Cortex of kidney (tissue), 1 donor: ENCODE measurements around the gene ATP2C1.
A peak's percentile ranks its signal among the peaks of the same experiment; 100 is the strongest.
"Not testable (repeated sequence)": the region's sequence is repeated elsewhere in the genome, so short reads cannot be mapped to it uniquely, and the experiment has no call there.

Experiments used
- DNase-seq: peaks from one replicate; lab custom pipeline; 2025; lab: John Stamatoyannopoulos, UW

The ATP2C1 gene, protein sequence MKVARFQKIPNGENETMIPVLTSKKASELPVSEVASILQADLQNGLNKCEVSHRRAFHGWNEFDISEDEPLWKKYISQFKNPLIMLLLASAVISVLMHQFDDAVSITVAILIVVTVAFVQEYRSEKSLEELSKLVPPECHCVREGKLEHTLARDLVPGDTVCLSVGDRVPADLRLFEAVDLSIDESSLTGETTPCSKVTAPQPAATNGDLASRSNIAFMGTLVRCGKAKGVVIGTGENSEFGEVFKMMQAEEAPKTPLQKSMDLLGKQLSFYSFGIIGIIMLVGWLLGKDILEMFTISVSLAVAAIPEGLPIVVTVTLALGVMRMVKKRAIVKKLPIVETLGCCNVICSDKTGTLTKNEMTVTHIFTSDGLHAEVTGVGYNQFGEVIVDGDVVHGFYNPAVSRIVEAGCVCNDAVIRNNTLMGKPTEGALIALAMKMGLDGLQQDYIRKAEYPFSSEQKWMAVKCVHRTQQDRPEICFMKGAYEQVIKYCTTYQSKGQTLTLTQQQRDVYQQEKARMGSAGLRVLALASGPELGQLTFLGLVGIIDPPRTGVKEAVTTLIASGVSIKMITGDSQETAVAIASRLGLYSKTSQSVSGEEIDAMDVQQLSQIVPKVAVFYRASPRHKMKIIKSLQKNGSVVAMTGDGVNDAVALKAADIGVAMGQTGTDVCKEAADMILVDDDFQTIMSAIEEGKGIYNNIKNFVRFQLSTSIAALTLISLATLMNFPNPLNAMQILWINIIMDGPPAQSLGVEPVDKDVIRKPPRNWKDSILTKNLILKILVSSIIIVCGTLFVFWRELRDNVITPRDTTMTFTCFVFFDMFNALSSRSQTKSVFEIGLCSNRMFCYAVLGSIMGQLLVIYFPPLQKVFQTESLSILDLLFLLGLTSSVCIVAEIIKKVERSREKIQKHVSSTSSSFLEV

DNA sequence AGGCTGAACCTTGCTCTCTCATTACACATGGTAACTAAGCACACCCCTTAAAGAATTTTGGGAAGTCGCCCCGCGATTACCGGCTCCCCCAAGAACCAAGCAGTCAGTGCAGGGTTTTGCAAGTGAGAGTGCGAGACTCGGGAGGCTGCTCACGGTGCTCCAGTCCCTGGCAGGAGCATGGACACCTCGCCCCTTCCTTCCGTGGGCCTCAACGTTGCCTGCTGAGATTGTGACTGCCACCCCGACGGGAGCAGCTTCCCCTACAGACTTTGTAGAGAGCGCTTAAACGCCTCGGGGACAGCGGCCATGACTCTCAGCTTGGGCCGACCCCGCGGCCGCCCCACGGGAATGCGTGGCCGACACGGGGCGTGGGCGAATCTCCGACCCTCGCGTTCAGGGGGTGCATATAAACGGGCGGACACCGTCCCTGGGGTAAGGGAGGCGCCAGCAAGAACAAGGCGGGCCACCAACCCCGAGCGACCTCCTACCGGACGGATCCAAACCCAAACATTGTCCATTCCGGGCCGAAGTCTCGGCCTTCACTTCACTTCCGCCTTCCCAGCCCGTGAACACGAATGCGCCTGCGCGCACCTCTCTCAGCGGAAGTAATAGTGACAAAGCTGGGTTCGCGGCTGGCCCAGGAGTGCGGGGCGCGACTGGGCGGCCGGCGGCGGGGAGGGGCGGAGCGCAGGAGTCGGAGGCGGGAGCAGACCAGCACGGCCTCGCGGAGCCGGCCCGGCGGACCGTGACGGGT is at the start of gene ATP2C1:
TSS of gene ATP2C1 (plus strand) at position 709 of the 754 bp plus-strand sequence. CDS start 686 bp downstream, outside the sequence.
- DNase-seq: peak; percentile 69

DNA sequence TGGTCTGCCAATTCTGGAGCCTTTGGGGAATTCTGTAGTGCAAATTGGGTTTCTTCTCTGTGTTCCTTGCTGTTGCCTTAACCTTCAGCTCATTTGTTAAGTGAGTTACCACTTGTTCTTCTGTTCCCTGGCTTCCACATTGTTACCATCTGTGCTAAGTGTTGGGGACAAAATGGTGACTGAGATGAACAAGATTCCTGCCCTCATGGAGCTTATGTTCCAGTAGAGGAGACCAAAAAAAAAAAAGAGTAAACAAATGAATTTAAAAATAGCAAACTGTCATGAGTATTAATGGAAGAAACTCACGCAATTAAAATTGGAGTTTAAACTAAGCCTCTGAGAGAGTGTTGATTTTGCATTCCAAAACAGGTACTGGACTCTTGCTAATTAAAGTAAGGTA is 49.4 kb upstream of the ATP2C1 start:
- no peak for DNase-seq

DNA sequence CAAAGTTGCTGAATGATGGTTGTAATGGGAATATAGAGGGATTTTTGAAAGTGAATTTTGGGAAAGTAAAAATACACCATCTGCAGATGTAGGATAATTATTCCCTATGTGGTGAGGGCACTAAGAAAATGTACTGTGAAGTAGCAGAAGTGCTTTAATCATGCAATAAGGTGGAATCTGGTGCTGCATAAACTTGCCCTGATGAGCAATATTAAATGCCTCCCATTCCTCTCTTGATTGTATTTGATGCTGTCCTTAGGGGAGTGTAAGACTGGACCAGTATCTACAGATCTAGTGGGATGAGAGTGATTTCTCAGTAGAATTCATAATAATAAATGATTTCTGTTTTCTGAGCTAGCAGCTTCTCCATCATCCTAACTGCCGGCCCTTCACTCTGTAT is 47.7 kb upstream of the ATP2C1 start:
- no peak for DNase-seq

DNA sequence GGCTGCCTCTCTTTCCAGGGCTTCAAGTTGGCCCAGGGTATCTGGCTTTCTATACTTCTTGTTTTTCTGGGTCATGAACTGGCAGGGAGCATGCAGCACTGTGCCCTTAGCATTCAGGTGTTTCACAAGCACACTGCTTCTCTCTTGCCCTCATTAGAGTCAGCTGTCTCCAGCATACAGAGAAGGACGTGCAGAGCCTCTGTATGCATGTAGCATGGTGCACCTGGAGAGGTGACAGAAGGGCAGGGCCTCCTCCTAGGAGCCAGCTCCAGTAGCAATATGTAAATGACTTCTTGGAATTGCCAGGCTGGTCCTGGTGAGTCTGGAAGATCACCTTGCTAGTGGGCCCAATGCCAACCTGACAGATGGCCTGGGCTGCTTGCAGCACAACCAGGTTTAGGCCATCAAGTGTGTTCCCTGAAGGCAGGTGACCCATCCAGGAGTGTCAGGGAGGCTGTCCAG is 44.8 kb upstream of the ATP2C1 start:
- DNase-seq: no peak

DNA sequence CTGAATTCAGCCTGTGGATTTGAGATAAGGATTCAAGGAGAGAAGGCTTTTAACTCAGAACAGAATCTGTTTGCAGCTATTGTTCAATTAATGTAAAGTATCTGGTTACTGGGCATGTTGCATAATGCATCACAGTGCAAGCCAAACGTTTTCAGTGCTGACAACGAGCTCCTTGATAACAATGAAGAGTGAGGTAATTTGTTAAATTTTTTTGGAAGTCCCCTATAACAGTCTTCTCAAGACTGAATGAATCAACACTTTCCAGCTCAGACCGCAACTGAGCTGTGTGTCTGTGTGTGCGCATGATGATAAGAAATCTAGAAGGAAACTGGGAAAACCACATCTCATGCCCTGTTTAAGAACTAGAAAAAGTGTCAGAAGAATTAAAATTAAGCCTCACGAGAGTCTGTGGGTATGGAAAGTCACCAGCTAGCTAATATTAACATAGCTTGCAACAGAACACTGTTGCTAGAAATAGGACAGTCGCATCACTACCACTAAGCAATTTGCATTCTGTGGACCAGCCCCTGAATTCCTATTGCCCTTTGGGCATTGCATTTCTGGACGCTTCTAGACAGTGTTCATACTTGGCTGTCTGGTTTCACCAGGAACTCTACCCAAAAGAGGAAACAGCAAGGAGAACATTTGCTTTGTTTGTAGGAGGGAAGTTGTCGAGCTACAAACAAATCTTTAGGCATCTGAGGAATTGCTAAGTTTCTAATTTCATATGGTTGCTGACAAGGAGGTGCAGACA is 43.7 kb upstream of the ATP2C1 start:
- DNase-seq: no peak

DNA sequence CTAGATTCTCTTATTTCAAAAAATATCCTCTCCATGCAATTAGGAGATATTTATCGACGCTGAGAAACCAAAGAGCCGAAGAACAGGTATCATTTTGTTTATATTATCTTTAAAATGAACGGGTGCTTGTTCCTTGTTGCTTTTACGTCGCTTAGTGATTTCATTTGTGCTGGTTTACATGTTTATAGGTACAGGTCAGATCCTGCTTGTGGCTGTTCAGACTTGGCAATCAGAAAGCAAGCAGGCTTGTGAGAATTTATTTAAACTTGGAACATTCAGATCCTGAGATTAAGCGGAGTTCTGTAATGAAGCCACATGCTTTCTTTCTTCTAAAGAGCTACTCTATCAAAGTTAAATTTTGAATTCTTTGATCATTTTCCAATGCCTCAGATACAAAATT is 43.0 kb upstream of the ATP2C1 start:
- DNase-seq: no peak

DNA sequence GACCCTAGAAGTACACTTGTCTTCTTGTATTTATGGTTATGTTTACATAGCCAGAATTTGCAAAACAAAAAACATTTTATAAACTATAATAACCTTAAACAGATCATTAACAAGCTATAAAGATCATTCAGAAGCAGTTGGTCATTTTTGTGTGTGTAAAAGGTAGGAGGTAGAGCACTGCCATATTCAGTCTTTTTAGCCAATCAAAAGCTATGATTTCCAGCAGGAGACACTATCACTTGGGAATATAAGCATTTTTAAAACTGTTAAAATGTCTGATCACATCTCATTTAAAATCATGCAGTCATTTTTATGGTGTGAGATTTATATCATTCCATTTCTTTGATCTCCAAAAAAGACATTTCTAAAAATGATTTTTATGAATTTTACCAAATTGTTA is 42.6 kb upstream of the ATP2C1 start:
- no peak for DNase-seq

DNA sequence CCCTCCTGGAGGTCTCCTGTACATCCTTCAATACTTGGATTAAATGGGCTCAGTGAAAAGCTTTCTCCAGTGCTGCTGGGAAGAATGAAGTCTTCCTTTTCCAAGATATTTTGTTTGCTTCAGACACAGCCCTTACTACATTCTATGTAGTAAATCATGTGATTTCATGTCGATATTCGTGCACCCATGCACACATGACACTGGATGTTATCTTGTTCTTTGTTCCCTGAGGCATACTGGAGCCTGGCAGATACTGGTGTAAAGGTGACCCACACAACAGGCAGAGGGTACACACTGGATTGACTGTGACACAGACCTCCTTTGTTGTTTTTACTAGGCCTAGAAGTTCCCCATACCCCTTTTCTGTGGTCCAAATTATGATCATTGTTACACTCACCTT is 40.3 kb upstream of the ATP2C1 start:
- no peak for DNase-seq

DNA sequence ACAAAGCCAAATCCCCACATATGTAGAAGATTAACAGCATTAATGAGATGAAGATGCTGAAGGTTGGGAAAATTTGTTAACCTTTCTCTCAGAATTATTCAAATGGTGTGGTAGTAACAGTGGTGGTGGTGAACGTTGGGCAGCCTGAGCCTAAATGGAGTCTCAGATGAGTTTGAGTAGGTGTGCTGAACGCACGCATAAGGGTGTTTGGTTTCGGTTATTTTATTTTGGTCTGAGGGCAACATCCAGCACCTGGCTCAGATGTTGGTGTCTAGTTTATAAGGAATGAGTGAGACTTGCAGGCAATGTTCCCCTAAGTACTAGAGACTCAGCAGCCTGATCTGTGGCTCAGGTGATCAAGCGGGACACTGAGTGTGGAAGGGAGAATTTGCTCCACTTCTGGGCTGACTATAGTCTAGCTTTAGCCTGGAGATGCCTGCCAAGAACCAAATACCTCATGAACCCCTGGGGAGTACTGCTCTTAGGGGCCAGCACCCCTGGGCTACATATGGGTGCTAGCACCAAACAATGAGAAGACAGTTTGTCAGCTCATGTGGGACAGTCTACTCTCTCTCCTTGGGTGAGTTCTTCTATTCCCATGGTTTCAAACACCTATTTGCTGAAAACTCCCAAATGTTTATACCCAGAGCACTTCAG is 39.5 kb upstream of the ATP2C1 start:
- no peak for DNase-seq

DNA sequence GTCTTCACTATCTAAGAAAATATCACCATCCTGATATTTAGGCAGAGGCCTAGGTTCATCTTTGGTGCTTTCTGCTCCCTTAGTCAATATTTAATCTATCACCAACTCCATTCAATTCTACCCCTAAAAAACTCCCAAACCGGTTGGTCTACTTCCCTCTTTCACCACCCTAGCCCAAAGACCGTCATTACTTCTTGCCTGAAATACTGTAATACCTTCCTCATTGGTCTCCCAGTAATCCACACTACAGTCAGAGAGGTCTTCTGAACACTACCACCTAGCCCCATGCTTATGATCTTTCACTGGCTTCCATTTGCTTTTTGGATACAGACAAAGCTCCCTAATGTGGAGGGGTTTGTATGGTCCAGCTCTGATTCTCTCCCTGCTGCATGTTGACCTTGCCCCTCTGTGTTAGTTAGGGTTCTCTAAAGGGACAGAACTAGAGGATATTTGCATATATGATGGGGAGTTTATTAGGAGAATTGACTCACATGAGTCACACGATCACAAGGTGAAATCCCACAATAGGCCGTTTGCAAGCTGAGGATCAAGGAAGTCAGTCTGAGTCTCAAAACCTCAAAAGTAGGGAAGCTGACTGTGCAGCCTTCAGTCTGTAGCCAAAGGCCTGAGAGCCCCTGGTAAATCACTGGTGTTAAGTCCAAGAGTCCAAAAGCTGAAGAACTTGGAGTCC is 36.4 kb upstream of the ATP2C1 start:
- DNase-seq: no peak

DNA sequence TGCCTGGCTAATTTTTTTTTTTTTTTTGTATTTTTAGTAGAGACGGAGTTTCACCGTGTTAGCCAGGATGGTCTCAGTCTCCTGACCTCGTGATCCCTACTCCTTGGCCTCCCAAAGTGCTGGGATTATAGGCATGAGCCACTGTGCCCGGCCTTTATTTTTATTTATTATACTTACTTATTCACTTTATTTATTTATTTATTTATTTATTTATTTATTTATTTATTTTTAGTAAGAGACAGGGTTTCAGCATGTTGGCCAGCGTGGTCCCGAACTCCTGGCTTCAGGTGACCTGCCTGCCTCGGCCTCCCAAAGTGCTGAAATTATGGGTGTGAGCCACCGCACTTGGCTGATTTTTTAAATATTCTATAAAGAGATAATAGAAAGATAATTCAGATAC is 31.8 kb upstream of the ATP2C1 start:
- not testable (repeated sequence) for DNase-seq

DNA sequence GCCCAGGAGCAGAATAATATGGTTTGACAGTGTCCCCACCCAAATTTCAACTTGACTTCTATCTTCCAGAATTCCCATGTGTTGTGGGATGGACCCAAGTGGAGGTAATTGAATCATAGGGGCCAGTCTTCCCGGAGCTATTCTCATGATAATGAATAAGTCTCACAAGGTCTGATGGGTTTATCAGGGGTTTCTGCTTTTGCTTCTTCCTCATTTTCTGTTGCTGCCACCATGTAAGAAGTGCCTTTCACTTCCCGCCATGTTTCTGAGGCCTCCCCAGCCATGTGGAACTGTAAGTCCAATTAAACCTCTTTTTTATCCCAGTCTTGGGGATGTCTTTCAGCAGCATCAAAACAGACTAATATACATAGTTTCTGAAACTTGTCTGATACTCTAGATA is 28.4 kb upstream of the ATP2C1 start:
- DNase-seq: no peak

DNA sequence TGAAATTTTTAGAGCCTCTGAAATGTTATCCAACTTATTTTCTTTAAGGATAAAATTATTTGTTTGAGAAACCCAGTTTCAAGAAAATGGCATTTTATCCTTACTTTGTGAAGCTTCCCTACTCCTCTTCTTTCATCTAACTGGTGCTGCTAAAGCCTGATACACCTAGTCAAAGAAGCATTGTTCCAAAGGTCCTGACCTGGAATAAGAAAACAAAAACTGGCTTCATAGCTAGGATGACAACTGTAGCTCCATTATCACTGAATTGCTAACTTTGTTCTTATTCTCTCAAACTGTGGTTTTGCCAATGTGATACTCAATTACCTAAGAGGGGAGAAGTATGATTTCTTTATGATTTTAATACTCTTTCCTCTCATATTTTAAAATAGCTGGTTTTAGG is 27.6 kb upstream of the ATP2C1 start:
- DNase-seq: no peak

DNA sequence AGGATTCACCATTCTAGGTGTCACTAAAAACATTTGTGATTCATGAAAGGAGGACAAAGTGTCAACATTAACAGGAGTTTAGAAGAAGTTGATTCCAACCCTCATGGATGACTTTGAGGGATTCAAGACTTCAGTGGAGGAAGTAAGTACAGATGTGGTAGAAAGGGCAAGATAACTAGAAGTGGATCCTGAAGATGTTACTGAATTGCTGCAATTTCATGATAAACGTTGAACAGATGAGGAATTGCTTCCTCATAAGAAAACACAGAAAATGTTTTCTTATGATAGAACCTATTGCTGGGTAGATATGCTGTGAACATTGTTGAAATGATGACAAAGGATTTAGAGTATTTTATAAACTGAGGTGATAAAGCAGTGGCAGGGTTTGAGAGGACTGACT is 23.5 kb upstream of the ATP2C1 start:
- no peak for DNase-seq

DNA sequence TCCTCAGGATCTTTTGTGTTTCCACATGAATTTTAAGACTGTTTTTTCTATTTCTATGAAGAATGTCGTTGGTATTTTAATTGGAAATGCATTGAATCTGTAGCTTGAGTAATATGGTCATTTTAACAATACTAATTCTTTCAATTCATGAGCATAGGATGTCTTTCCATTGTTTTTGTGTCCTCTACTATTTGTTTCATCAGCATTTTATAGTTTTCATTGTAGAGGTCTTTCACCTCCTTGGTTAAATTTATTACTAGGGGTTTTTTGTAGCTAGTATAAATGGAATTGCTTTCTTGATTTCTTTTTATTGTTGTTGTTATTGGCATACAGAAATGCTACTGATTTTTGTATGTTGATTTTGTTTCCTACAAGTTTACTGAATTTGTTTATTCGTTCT is 17.3 kb upstream of the ATP2C1 start:
- DNase-seq: no peak

DNA sequence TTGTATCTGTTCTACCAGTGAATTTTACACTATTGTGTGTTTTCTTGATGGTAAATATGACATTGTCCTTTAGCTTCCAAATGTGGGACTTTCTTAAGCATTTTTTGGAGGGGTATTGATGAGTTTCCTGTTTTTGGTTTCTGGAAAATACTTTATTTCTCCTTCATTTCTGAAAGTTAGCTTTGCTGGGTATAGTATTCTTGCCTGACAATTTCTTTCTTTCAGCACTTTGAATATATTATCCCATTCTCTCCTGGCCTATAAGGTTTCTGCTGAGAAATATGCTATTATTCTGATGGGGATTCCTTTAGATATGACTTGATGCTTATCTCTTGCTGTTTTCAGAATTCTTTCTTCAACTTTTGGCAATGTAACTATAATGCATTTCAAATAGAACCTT is 15.4 kb upstream of the ATP2C1 start:
- no peak for DNase-seq

DNA sequence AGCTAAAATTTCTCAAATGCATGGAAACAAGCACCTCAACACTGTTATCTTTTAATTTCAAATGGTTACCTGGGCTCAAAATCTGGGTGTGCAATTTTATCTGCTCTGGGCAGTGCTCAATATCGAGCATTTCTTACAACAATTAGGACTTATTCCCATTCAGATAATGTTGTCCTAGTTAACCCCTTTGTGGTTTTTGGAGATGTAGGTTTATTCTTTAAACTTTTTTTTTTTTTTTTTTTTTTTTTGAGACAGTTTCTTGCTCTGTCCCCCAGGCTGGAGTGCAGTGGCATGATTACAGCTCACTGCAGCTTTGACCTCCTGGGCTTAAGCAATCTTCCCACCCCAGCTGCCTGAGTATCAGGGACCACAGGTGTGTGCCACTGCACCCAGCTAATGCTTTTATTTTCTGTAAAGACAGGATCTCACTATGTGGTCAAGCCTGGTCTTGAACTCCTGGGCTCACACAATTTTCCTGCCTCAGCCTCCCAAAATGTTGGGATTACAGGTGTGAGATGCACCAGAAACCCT is 4.4 kb upstream of the ATP2C1 start:
- DNase-seq: no peak

DNA sequence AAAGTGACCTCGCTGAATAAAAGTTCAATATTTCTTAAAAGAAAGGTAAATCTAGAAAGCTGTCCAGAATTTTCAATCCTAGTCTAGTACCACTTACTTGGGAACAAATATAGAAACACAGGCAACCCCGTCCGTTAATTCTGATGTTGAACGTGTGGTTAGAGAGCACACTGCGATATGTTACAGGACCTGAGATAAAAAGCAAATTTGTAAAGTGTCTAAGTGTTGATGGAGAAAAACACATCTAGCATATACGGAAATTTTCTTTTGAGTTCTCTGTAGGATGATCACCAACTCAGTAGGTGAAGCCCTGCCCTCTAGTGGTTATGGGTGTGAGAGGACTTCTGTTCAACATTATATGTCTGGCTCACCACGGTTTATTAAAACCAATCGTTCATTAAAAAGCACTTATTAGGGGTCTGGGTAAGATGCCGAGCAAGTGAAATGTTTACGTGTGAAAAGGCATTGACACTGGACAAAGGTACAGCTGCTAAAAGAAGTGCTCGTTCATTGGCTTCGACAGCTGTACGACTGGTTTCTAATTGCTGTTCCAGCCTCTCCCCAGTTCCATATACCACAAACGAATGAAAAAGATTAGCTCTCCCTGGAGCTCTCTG is 1.0 kb upstream of the ATP2C1 start:
- no peak for DNase-seq

DNA sequence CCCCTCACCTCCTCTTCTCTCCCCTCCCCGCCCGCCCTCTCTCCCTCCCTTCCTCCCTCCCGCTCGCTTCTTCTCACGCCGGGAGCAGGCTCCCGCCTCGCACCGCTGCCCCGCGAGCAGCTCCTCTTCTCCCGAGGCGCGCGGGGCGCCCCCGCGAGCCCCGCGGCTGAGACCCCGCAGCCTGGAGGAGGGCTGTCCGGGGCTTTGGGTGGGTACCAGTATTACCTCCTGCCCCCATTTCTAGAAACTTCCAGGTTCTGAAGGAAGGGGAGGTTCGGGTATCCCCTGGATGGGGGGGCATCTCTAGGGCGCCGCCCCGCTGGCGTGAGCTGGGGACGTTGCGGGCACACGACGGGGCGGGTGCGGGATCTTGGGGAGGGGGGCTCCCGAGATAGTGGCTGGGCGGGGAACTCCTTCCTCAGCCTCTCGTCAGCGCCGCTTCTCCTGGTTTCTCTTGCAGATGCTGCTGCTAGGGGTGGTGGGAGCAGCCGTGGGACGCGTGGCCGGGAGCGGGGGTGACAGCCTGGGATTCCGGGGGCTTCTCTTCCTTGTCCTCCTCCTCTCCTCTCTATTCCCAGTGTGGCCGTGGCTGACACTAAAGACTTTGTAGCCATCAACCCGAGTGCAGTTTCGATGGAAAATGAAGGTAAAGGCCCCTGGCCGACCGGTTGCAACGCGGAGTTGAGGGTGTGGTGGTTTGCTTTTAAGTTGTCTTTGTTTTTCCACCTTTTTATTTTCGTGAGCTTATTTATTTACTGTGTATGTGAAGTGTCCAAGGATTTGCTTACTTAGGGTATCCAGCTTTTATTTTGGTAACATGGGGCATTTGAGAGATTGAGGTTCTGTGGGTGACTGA is 474 bp downstream of the ATP2C1 start:
- no peak for DNase-seq
